KMS-11 (cell line): Measurements from ENCODE around the gene NKAIN2.
A peak's percentile ranks its signal among the peaks of the same experiment; 100 is the strongest.
"Not testable (repeated sequence)": the region's sequence is repeated elsewhere in the genome, so short reads cannot be mapped to it uniquely, and the experiment has no call there.

ENCODE experiments used
- H2AFZ ChIP-seq: fragments of 200-600 bp; sonication (generic); 2 replicates; pipeline ENCODE4 v1.6.1; 2016; ENCODE audit warnings: antibody characterized with exemption, mixed run types, low read depth
- H3K27ac ChIP-seq: fragments of 200-600 bp; sonication (generic); 2 replicates; pipeline ENCODE4 v1.6.1; 2016; ENCODE audit warnings: mild to moderate bottlenecking, mixed run types
- H3K27me3 ChIP-seq: fragments of 200-600 bp; sonication (generic); 2 replicates; pipeline ENCODE4 v1.6.1; 2017; ENCODE audit warnings: mild to moderate bottlenecking, low read depth, mixed run types, moderate library complexity; ENCODE audit not compliant: insufficient read depth
- H3K36me3 ChIP-seq: fragments of 200-600 bp; sonication (generic); 2 replicates; pipeline ENCODE4 v1.6.1; 2017; ENCODE audit warnings: mild to moderate bottlenecking, mixed run types; ENCODE audit not compliant: insufficient read depth
- H3K4me1 ChIP-seq: fragments of 200-600 bp; sonication (generic); 2 replicates; pipeline ENCODE4 v1.6.1; 2016; ENCODE audit warnings: mild to moderate bottlenecking, low read depth, mixed run types; ENCODE audit not compliant: poor library complexity, severe bottlenecking
- H3K4me2 ChIP-seq: fragments of 200-600 bp; sonication (generic); 2 replicates; pipeline ENCODE4 v1.7.0; 2016; ENCODE audit warnings: mild to moderate bottlenecking, mixed run types
- H3K4me3 ChIP-seq: fragments of 200-600 bp; sonication (generic); IDR thresholded peaks from 2 replicates; pipeline ENCODE4 v1.6.1; 2017; ENCODE audit warnings: low read depth, low read length, mixed read lengths; ENCODE audit not compliant: insufficient read depth
- H3K79me2 ChIP-seq: fragments of 200-600 bp; sonication (generic); 2 replicates; pipeline ENCODE4 v1.6.1; 2016; ENCODE audit warnings: low read depth, mixed run types; ENCODE audit not compliant: insufficient read depth
- H3K9ac ChIP-seq: fragments of 200-600 bp; sonication (generic); 2 replicates; pipeline ENCODE4 v1.6.1; 2016; ENCODE audit warnings: mild to moderate bottlenecking, mixed run types
- H4K20me1 ChIP-seq: fragments of 200-600 bp; sonication (generic); 2 replicates; pipeline ENCODE4 v1.6.1; 2016; ENCODE audit warnings: mild to moderate bottlenecking, mixed run types; ENCODE audit not compliant: insufficient read depth
- TF ChIP-seq, protein P1 (sequence below): fragments of 200-600 bp; sonication (generic); conservative IDR thresholded peaks from 2 replicates; pipeline ENCODE4 v1.6.1; 2017; ENCODE audit warnings: low read depth, mild to moderate bottlenecking, antibody characterized with exemption, low read length, moderate library complexity, mixed read lengths

Gene NKAIN2

DNA sequence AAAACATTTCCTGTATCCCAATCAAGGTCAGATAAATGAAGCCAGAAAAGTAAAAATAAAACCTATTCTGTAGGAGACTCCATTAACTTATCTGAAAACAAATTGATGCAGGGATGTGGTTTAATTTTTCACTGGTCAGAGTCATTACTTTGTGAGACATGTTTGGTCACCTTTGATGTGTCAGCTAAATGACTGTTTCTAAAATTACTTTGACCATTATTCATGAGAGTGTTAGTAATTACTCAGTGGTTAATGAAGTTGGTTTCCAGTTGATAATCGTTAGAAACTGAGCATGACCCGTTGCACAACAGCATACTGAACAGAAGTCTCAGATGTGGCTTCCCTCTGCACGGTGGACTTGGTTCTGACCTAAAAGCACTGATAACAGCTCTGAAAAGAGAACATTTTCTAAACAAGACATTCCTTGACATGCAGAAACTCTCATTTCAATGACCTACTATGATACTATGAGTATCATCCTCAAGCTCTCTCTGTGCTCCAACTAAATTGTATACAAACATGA, 748.1 kb downstream of the NKAIN2 start:
- H3K4me3 ChIP-seq: no peak overlapping the region
- no peak overlapping the region; the same call in 1 of the 2 replicates for H3K27ac ChIP-seq
- H3K36me3 ChIP-seq: no peaks in the 10 kb centered on the region
- no peaks in the 10 kb centered on the region for H3K27me3 ChIP-seq
- peak overlapping the region; percentile 57 for H3K4me2 ChIP-seq
- peaks cover 64% of the 10 kb centered on the region for H3K4me1 ChIP-seq
- no peaks in the 10 kb centered on the region for H3K79me2 ChIP-seq
- no peaks in the 10 kb centered on the region for H4K20me1 ChIP-seq
- TF ChIP-seq, protein P1, sequence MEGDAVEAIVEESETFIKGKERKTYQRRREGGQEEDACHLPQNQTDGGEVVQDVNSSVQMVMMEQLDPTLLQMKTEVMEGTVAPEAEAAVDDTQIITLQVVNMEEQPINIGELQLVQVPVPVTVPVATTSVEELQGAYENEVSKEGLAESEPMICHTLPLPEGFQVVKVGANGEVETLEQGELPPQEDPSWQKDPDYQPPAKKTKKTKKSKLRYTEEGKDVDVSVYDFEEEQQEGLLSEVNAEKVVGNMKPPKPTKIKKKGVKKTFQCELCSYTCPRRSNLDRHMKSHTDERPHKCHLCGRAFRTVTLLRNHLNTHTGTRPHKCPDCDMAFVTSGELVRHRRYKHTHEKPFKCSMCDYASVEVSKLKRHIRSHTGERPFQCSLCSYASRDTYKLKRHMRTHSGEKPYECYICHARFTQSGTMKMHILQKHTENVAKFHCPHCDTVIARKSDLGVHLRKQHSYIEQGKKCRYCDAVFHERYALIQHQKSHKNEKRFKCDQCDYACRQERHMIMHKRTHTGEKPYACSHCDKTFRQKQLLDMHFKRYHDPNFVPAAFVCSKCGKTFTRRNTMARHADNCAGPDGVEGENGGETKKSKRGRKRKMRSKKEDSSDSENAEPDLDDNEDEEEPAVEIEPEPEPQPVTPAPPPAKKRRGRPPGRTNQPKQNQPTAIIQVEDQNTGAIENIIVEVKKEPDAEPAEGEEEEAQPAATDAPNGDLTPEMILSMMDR: no peak
- H3K9ac ChIP-seq: no peak overlapping the region
- H2AFZ ChIP-seq: no peak overlapping the region

GRCh38 chr6:124557873-124558272, 754.2 kb downstream of the NKAIN2 start:
- Histone ChIP-seq H3K27me3 (no peaks in the 10 kb centered on the region), H3K4me1 (peaks cover 4% of the 10 kb centered on the region), H3K79me2 (no peaks in the 10 kb centered on the region), H3K9ac (no peak overlapping the region), H2AFZ (no peak overlapping the region), H3K36me3 (no peaks in the 10 kb centered on the region), H4K20me1 (no peaks in the 10 kb centered on the region), H3K27ac (no peak overlapping the region), H3K4me3 (no peak overlapping the region), H3K4me2 (no peak overlapping the region)
- TF ChIP-seq, protein P1: no peak

DNA sequence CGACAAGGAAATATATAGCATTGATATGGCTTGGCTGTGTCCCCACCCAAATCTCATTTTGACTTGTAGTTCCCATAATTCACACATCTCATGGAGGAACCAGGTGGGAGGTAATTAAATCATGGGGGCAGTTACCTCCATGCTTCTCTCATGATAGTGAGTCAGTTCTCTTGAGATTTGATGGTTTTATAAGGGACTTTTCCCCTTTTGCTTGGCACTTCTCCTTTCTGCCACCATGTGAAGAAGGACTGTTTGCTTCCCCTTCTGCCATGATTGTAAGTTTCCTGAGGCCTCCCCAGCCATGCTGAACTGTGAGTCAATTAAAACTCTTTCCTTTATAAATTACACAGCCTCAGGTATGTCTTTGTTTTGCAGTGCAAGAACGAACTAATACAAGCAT, 756.4 kb downstream of the NKAIN2 start:
- H4K20me1 ChIP-seq, H3K9ac ChIP-seq, H3K27ac ChIP-seq, H3K79me2 ChIP-seq, H3K36me3 ChIP-seq, H3K27me3 ChIP-seq, H3K4me2 ChIP-seq, H2AFZ ChIP-seq, H3K4me1 ChIP-seq, H3K4me3 ChIP-seq: not testable (repeated sequence)

DNA sequence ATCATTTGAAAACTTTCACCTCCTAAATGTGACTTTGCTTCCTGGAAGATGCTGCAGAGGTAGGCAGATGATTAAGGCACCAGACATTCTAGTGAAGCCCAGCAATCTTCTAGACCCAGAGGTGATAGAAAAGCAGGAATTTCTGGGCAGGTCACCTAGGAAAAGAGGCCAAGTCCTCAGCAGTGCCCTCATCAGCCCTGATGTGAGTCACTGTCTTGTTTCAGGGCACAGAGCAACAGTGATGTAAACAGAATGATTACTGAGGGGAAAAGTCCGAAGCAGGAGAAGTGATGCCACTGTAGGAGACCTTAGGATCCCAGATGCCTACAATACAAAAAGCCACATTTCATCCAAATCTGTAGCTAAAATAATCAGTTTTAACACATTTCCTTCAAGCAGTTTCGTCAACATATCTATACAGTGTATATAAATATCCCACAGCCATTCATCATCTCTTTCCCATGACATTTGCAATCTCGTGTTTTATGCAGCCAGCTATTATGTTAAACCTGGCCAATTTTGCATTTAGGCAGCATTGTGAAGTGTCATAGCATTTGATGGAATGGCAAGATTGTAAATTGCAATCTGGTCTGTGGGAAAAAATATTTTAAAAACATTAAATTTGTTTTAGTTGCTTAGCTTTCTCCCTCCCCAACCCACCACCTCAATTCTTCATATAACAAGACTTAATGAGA, 757.4 kb downstream of the NKAIN2 start:
- Histone ChIP-seq H3K9ac (no peak overlapping the region), H4K20me1 (no peaks in the 10 kb centered on the region), H3K4me2 (no peak overlapping the region), H3K4me1 (no peaks in the 10 kb centered on the region), H3K36me3 (no peaks in the 10 kb centered on the region), H3K27me3 (no peaks in the 10 kb centered on the region), H3K4me3 (no peak overlapping the region), H3K79me2 (no peaks in the 10 kb centered on the region), H3K27ac (no peak overlapping the region), H2AFZ (no peak overlapping the region)
- TF ChIP-seq, protein P1: no peak

DNA sequence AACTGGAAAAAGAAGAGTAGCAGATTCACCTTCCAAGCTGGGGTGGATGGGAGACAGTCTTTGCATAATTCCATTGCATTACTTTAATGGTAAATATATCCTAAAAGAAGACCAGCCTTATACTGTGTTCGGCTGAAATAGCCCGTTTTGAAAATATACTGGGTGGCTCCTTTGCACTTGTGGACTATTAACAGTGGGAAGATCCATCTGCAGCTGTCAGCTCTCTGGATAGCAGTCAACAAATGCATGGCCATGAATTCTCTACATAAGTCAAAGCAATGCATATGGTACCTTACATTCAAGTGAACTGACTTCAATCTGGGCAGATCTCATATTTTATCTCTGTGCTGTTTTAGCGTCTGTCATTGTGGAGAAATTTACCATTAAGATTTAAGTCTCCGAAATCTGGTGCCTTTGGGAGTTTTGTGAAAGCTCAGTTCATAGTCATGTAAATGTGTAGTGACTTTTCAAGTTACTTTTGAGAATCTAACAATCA, 758.0 kb downstream of the NKAIN2 start:
- Histone ChIP-seq H4K20me1 (no peaks in the 10 kb centered on the region), H3K79me2 (no peaks in the 10 kb centered on the region), H2AFZ (no peak overlapping the region), H3K4me3 (no peak overlapping the region), H3K4me2 (no peak overlapping the region), H3K9ac (no peak overlapping the region), H3K4me1 (no peaks in the 10 kb centered on the region), H3K27ac (no peak overlapping the region), H3K27me3 (no peaks in the 10 kb centered on the region), H3K36me3 (no peaks in the 10 kb centered on the region)
- TF ChIP-seq, protein P1: no peak

- not testable (repeated sequence) for H3K27ac ChIP-seq, H4K20me1 ChIP-seq
These were observed 760.5 kb downstream of the NKAIN2 start for GRCh38 chr6:124564125-124564524.

More at GRCh38 chr6:124564125-124564524, 760.5 kb downstream of the NKAIN2 start:
- H3K27me3 ChIP-seq, H3K4me3 ChIP-seq, H3K36me3 ChIP-seq, H3K9ac ChIP-seq, H2AFZ ChIP-seq, H3K4me2 ChIP-seq, H3K79me2 ChIP-seq, H3K4me1 ChIP-seq: not testable (repeated sequence)
